Middle frontal gyrus (tissue), 1 donor: Measurements from ENCODE around the gene TPK1.

Source experiments
- DNase-seq: peaks from one replicate; pipeline ENCODE4 v3.0.0-alpha.2; 2015; ENCODE audit warnings: low spot score; ENCODE audit errors: extremely low spot score

Gene TPK1

GRCh38 chr7:144835652-144836544, at the start of gene TPK1:
TPK1 (minus strand) TSS chr7:144836053; CDS start chr7:144835602, 451 bp downstream.
- DNase-seq = peak; percentile 85

GRCh38 chr7:144885478-144885877, 49.6 kb upstream of the TPK1 start:
- DNase-seq = no peak

GRCh38 chr7:144884896-144885295, 49.0 kb upstream of the TPK1 start:
- DNase-seq = no peak

- DNase-seq = no peak
Observed at GRCh38 chr7:144873316-144873845, 37.5 kb upstream of the TPK1 start.

- no peak for DNase-seq
Observed at GRCh38 chr7:144869082-144869481, 33.2 kb upstream of the TPK1 start.

GRCh38 chr7:144866189-144866588, 30.3 kb upstream of the TPK1 start:
- DNase-seq = no peak

- no peak for DNase-seq
Observed at GRCh38 chr7:144863320-144863647, 27.4 kb upstream of the TPK1 start.

GRCh38 chr7:144862612-144863319, 26.9 kb upstream of the TPK1 start:
- DNase-seq = no peak

GRCh38 chr7:144859739-144860138, 23.9 kb upstream of the TPK1 start:
- no peak for DNase-seq

- no peak for DNase-seq
Observed at GRCh38 chr7:144857463-144857862, 21.6 kb upstream of the TPK1 start.

- peak; percentile 50 for DNase-seq
Observed at GRCh38 chr7:144854839-144855424, 19.1 kb upstream of the TPK1 start.

- DNase-seq = no peak
Observed at GRCh38 chr7:144853542-144853941, 17.7 kb upstream of the TPK1 start.

GRCh38 chr7:144848078-144848477, 12.2 kb upstream of the TPK1 start:
- no peak for DNase-seq

- DNase-seq = no peak
Observed at GRCh38 chr7:144842377-144842851, 6.6 kb upstream of the TPK1 start.

GRCh38 chr7:144836545-144836842, 641 bp upstream of the TPK1 start:
- no peak for DNase-seq

- DNase-seq = peak; percentile 32
Observed at GRCh38 chr7:144835155-144835611, 670 bp downstream of the TPK1 start.

GRCh38 chr7:144834641-144835144, 1.2 kb downstream of the TPK1 start:
- no peak for DNase-seq

- no peak for DNase-seq
Observed at GRCh38 chr7:144830811-144831210, 5.0 kb downstream of the TPK1 start.

GRCh38 chr7:144830024-144830785, 5.6 kb downstream of the TPK1 start:
- no peak for DNase-seq

GRCh38 chr7:144827621-144828020, 8.2 kb downstream of the TPK1 start:
- no peak for DNase-seq

GRCh38 chr7:144826208-144826607, 9.6 kb downstream of the TPK1 start:
- DNase-seq = no peak
